HL-60 (cell line): ENCODE results near the gene ATRNL1.

Experiments
- POLR2AphosphoS5 ChIP-seq: IDR thresholded peaks from 2 replicates; pipeline ENCODE4 v1.6.1; 2012; ENCODE audit warnings: low read depth
- TF ChIP-seq, protein P1 (sequence below): IDR thresholded peaks from 2 replicates; pipeline ENCODE4 v1.6.1; 2012; ENCODE audit warnings: low read depth; ENCODE audit not compliant: insufficient replicate concordance
- TF ChIP-seq, protein P2 (sequence below): IDR thresholded peaks from one replicate; pipeline ENCODE4 v1.5.1; 2011; ENCODE audit warnings: low read length, control low read depth, inconsistent platforms; ENCODE audit not compliant: insufficient read depth

DNA sequence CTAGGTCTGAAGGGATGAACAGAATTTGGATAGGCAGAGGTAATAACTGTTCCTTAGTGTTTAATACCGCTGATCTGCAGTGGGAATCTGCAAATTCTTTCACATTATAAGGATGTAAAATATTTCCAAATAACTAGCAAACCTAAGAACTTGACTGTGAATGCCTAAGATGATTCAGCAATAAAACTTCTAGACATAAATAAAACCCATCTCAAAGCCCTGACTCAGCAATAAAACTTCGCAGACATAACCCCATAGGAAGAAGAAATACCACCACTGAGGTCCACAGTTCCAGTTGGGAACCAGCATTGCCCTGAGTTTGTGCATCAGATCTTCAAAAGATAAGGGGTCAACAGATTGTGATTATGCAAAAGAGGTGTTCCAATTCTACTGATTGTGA lies 825.6 kb downstream of the ATRNL1 start:
- TF ChIP-seq, protein P1, sequence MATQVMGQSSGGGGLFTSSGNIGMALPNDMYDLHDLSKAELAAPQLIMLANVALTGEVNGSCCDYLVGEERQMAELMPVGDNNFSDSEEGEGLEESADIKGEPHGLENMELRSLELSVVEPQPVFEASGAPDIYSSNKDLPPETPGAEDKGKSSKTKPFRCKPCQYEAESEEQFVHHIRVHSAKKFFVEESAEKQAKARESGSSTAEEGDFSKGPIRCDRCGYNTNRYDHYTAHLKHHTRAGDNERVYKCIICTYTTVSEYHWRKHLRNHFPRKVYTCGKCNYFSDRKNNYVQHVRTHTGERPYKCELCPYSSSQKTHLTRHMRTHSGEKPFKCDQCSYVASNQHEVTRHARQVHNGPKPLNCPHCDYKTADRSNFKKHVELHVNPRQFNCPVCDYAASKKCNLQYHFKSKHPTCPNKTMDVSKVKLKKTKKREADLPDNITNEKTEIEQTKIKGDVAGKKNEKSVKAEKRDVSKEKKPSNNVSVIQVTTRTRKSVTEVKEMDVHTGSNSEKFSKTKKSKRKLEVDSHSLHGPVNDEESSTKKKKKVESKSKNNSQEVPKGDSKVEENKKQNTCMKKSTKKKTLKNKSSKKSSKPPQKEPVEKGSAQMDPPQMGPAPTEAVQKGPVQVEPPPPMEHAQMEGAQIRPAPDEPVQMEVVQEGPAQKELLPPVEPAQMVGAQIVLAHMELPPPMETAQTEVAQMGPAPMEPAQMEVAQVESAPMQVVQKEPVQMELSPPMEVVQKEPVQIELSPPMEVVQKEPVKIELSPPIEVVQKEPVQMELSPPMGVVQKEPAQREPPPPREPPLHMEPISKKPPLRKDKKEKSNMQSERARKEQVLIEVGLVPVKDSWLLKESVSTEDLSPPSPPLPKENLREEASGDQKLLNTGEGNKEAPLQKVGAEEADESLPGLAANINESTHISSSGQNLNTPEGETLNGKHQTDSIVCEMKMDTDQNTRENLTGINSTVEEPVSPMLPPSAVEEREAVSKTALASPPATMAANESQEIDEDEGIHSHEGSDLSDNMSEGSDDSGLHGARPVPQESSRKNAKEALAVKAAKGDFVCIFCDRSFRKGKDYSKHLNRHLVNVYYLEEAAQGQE, result no peak
- TF ChIP-seq, protein P2, sequence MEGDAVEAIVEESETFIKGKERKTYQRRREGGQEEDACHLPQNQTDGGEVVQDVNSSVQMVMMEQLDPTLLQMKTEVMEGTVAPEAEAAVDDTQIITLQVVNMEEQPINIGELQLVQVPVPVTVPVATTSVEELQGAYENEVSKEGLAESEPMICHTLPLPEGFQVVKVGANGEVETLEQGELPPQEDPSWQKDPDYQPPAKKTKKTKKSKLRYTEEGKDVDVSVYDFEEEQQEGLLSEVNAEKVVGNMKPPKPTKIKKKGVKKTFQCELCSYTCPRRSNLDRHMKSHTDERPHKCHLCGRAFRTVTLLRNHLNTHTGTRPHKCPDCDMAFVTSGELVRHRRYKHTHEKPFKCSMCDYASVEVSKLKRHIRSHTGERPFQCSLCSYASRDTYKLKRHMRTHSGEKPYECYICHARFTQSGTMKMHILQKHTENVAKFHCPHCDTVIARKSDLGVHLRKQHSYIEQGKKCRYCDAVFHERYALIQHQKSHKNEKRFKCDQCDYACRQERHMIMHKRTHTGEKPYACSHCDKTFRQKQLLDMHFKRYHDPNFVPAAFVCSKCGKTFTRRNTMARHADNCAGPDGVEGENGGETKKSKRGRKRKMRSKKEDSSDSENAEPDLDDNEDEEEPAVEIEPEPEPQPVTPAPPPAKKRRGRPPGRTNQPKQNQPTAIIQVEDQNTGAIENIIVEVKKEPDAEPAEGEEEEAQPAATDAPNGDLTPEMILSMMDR, result no peak
- TF ChIP-seq POLR2AphosphoS5, result no peak
